Tongue (tissue), 2 donors: ENCODE data around the gene HTRA2. TPM values are rescaled to one million over a fixed set of nuclear protein-coding genes. Genes with fewer than 3 reads are reported as not detected.

Source experiments
- DNase-seq: peaks from one replicate; pipeline ENCODE4 v3.0.0-alpha.2; 2015
- total RNA-seq: library from RNA; depleted of rRNA; stranded (reverse); fragments of >200 nt; gene quantifications from one replicate; pipeline ENCODE4 v1.2.3, GENCODE V29; 2014

HTRA2 gene
- total RNA-seq, 1 donor from 2014 or later, result 30.2 TPM

GRCh38 chr2:74500578-74500946, 29.2 kb upstream of the HTRA2 start:
- DNase-seq, result no peak

- DNase-seq, result no peak
These were observed 28.2 kb upstream of the HTRA2 start for GRCh38 chr2:74501335-74502071.

- DNase-seq, result no peak
These were observed 27.5 kb upstream of the HTRA2 start for GRCh38 chr2:74502147-74502719.

- DNase-seq, result peak; percentile 85
These were observed 26.8 kb upstream of the HTRA2 start for GRCh38 chr2:74502720-74503505.

- DNase-seq, result no peak
These were observed 25.9 kb upstream of the HTRA2 start for GRCh38 chr2:74503506-74504475.

- no peak for DNase-seq
These were observed 25.1 kb upstream of the HTRA2 start for GRCh38 chr2:74504591-74504990.

- no peak for DNase-seq
These were observed 24.1 kb upstream of the HTRA2 start for GRCh38 chr2:74505448-74506246.

GRCh38 chr2:74507145-74507925, 22.4 kb upstream of the HTRA2 start, which contains the start of gene PCGF1:
Gene PCGF1 (minus strand): TSS chr2:74507695. CDS start chr2:74507668, 27 bp downstream.
- peak; percentile 99 for DNase-seq

- peak; percentile 61 for DNase-seq
These were observed 21.7 kb upstream of the HTRA2 start for GRCh38 chr2:74507926-74508520.

- no peak for DNase-seq
These were observed 19.5 kb upstream of the HTRA2 start for GRCh38 chr2:74510272-74510671.

- DNase-seq, result no peak
These were observed 18.4 kb upstream of the HTRA2 start for GRCh38 chr2:74511104-74511989.

- DNase-seq, result no peak
These were observed 16.8 kb upstream of the HTRA2 start for GRCh38 chr2:74512744-74513604.

- no peak for DNase-seq
These were observed 15.9 kb upstream of the HTRA2 start for GRCh38 chr2:74513605-74514367.

GRCh38 chr2:74514368-74515270, 15.1 kb upstream of the HTRA2 start, which contains the start of gene TLX2:
Gene TLX2 (plus strand): TSS chr2:74514450. CDS start chr2:74514807, 357 bp downstream.
- DNase-seq, result no peak

GRCh38 chr2:74515271-74515980, 14.3 kb upstream of the HTRA2 start:
- no peak for DNase-seq
